D721Med (cell line): ENCODE measurements around the gene TGFBR3.

Experiments used
- DNase-seq: peaks from one replicate; pipeline ENCODE4 v3.0.0; 2011; ENCODE audit warnings: low spot score; ENCODE audit not compliant: insufficient read length
- FAIRE-seq: peaks from 2 replicates; lab custom pipeline; 2011; peaks lifted over from hg19 to GRCh38; lab: Jason Lieb, UNC
- CTCF ChIP-seq: IDR thresholded peaks from 2 replicates; pipeline ENCODE4 v1.5.1; 2012; ENCODE audit warnings: mild to moderate bottlenecking, control low read depth; ENCODE audit not compliant: insufficient read depth; ENCODE audit errors: missing control alignments

Gene TGFBR3

GRCh38 chr1:91751275-91751674 is 134.7 kb downstream of the TGFBR3 start:
- DNase-seq (no peak), FAIRE-seq (no peak)

GRCh38 chr1:91750398-91750996 is 135.5 kb downstream of the TGFBR3 start:
- no peak for FAIRE-seq
- TF ChIP-seq CTCF: no peak

More at GRCh38 chr1:91751275-91751674, 134.7 kb downstream of the TGFBR3 start:
- no peak for TF ChIP-seq CTCF

GRCh38 chr1:91749788-91750231 is 136.1 kb downstream of the TGFBR3 start:
- TF ChIP-seq CTCF: no peak
- DNase-seq (no peak), FAIRE-seq (no peak)

More at GRCh38 chr1:91750398-91750996, 135.5 kb downstream of the TGFBR3 start:
- DNase-seq: no peak

GRCh38 chr1:91747666-91748065 is 138.3 kb downstream of the TGFBR3 start:
- TF ChIP-seq CTCF: no peak
- no peak for FAIRE-seq
- no peak for DNase-seq

- DNase-seq (no peak), FAIRE-seq (no peak)
- no peak for TF ChIP-seq CTCF
Measured at GRCh38 chr1:91746728-91747338, 139.1 kb downstream of the TGFBR3 start.

GRCh38 chr1:91745640-91746373 is 140.1 kb downstream of the TGFBR3 start:
- no peak for FAIRE-seq
- TF ChIP-seq CTCF: no peak
- no peak for DNase-seq
